Fibroblast of lung (primary cell): ENCODE results near the gene RCSD1.

ENCODE experiments used
- CTCF ChIP-seq, 2 donors: IDR thresholded peaks in 1 of 2; conservative IDR thresholded peaks in 1 of 2; 1 replicate in 1 of 2; 2 replicates in 1 of 2; pipeline ENCODE4 v1.5.1; 2011 to 2012; ENCODE audit warnings: low read length in 2 of 2, control low read depth in 1 of 2, inconsistent platforms in 1 of 2, low read depth in 1 of 2, mild to moderate bottlenecking in 1 of 2
- EZH2 ChIP-seq: IDR thresholded peaks from 2 replicates; pipeline ENCODE4 v1.5.1; 2012; ENCODE audit warnings: low read length, control low read depth, mild to moderate bottlenecking; ENCODE audit errors: missing control alignments

GRCh38 chr1:167641786-167642500 lies 11.9 kb downstream of the RCSD1 start:
- no peak for TF ChIP-seq CTCF (conservative IDR thresholded peaks at IDR 0.05 in 1 of 2, IDR thresholded peaks at IDR 0.05 in 1 of 2; ENCODE audit: low read depth in 1 of 2, low read length in 2 of 2)
- TF ChIP-seq EZH2: no peak
